ENCODE measurements around the gene BCAS1.

The BCAS1 gene

GRCh38 chr20:54026295-54027064 is 43.9 kb downstream of the BCAS1 start:
- no peak for TF ChIP-seq EZH2 (IDR thresholded peaks at IDR 0.05; ENCODE audit: borderline replicate concordance, low read depth, low read length, severe bottlenecking)
- no peak for TF ChIP-seq CTCF (IDR thresholded peaks at IDR 0.05; ENCODE audit: borderline replicate concordance, extremely low read depth, low read length, poor library complexity, severe bottlenecking)
- DNase-seq = no peak
- H3K9me3 ChIP-seq (ENCODE audit: insufficient read depth, low read length, severe bottlenecking) = no peaks in the 10 kb centered on the region
- H3K27ac ChIP-seq (ENCODE audit: low read length) = no peak overlapping the region
- no peak overlapping the region for H2AFZ ChIP-seq (ENCODE audit: low read depth, low read length)
- H4K20me1 ChIP-seq (ENCODE audit: insufficient read depth, low read length) = no peaks in the 10 kb centered on the region
- H3K4me3 ChIP-seq (ENCODE audit: low read depth in 1 of 2, low read length in 2 of 2) = no peak overlapping the region
- H3K4me2 ChIP-seq (ENCODE audit: insufficient read depth, low read length) = no peak overlapping the region
- H3K27me3 ChIP-seq (ENCODE audit: insufficient read depth, low read length, poor library complexity) = peaks cover 35% of the 10 kb centered on the region
- H3K9ac ChIP-seq (ENCODE audit: low read depth, low read length) = no peak overlapping the region
- H3K79me2 ChIP-seq (ENCODE audit: insufficient read depth, low read length) = no peaks in the 10 kb centered on the region
- H3K4me1 ChIP-seq (ENCODE audit: insufficient read depth, low read length) = no peaks in the 10 kb centered on the region
- H3K36me3 ChIP-seq (ENCODE audit: insufficient read depth, low read length) = no peaks in the 10 kb centered on the region
- no peak for ATAC-seq (ENCODE audit: insufficient read depth, low read depth)

- H2AFZ ChIP-seq (ENCODE audit: low read depth, low read length) = no peak overlapping the region
- no peak overlapping the region for H3K9ac ChIP-seq (ENCODE audit: low read depth, low read length)
- ATAC-seq (ENCODE audit: insufficient read depth, low read depth) (no peak), DNase-seq (no peak)
- no peaks in the 10 kb centered on the region for H3K4me1 ChIP-seq (ENCODE audit: insufficient read depth, low read length)
- H3K4me3 ChIP-seq (ENCODE audit: low read depth in 1 of 2, low read length in 2 of 2) = no peak overlapping the region
- H3K9me3 ChIP-seq (ENCODE audit: insufficient read depth, low read length, severe bottlenecking) = no peaks in the 10 kb centered on the region
- no peak overlapping the region for H3K4me2 ChIP-seq (ENCODE audit: insufficient read depth, low read length)
- no peaks in the 10 kb centered on the region for H3K36me3 ChIP-seq (ENCODE audit: insufficient read depth, low read length)
- H3K27ac ChIP-seq (ENCODE audit: low read length) = no peak overlapping the region
- H3K79me2 ChIP-seq (ENCODE audit: insufficient read depth, low read length) = no peaks in the 10 kb centered on the region
- TF ChIP-seq EZH2 (IDR thresholded peaks at IDR 0.05; ENCODE audit: borderline replicate concordance, low read depth, low read length, severe bottlenecking) (no peak), CTCF (IDR thresholded peaks at IDR 0.05; ENCODE audit: borderline replicate concordance, extremely low read depth, low read length, poor library complexity, severe bottlenecking) (no peak)
- H4K20me1 ChIP-seq (ENCODE audit: insufficient read depth, low read length) = no peaks in the 10 kb centered on the region
- H3K27me3 ChIP-seq (ENCODE audit: insufficient read depth, low read length, poor library complexity) = peaks cover 32% of the 10 kb centered on the region
Observed at GRCh38 chr20:54025251-54025771, 45.1 kb downstream of the BCAS1 start.

- Histone ChIP-seq H3K4me3 (ENCODE audit: low read depth in 1 of 2, low read length in 2 of 2) (no peak overlapping the region), H3K4me1 (ENCODE audit: insufficient read depth, low read length) (no peaks in the 10 kb centered on the region), H3K36me3 (ENCODE audit: insufficient read depth, low read length) (no peaks in the 10 kb centered on the region), H3K9ac (ENCODE audit: low read depth, low read length) (no peak overlapping the region), H3K9me3 (ENCODE audit: insufficient read depth, low read length, severe bottlenecking) (no peaks in the 10 kb centered on the region), H2AFZ (ENCODE audit: low read depth, low read length) (no peak overlapping the region), H3K79me2 (ENCODE audit: insufficient read depth, low read length) (no peaks in the 10 kb centered on the region), H3K27ac (ENCODE audit: low read length) (no peak overlapping the region), H3K27me3 (ENCODE audit: insufficient read depth, low read length, poor library complexity) (peaks cover 30% of the 10 kb centered on the region), H3K4me2 (ENCODE audit: insufficient read depth, low read length) (no peak overlapping the region), H4K20me1 (ENCODE audit: insufficient read depth, low read length) (no peaks in the 10 kb centered on the region)
- DNase-seq = no peak
- no peak for ATAC-seq (ENCODE audit: insufficient read depth, low read depth)
- TF ChIP-seq EZH2 (IDR thresholded peaks at IDR 0.05; ENCODE audit: borderline replicate concordance, low read depth, low read length, severe bottlenecking) (no peak), CTCF (IDR thresholded peaks at IDR 0.05; ENCODE audit: borderline replicate concordance, extremely low read depth, low read length, poor library complexity, severe bottlenecking) (no peak)
Observed at GRCh38 chr20:54023406-54023805, 47.0 kb downstream of the BCAS1 start.

Data from DND-41 (cell line).